ENCODE results near the gene ANKS6.
A peak's percentile ranks its signal among the peaks of the same experiment; 100 is the strongest.

The ANKS6 gene

GRCh38 chr9:98815391-98815951 lies 19.1 kb upstream of the ANKS6 start:
- DNase-seq, result no peak

DNA sequence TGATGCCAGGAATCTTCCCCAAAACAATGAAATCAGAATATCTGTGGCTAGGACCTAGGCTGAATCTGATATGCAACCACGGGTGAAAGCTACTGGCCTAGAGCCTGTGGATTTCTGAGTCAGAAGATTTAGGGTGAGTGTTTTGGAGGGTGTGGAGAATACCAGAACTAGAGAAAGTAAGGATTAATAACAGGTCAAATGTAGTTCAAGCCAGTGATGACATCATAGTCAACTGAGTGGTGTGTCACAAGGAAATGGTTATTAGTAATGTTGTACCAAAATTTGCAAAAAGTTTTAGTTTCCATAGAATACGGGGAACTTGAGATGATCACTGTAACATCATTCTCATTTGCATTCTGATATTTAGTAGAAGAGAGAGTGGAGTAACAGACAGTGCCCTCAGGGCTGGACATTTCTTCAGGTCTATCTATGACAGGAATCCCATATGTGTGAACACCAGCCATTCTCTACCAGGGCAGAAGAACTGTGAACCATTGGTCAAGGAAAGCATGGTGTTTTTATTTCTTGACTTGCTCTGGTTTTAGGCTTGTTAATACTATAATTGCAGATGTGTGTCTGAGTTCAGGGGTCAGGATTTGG lies 14.8 kb upstream of the ANKS6 start:
- no peak for DNase-seq

DNA sequence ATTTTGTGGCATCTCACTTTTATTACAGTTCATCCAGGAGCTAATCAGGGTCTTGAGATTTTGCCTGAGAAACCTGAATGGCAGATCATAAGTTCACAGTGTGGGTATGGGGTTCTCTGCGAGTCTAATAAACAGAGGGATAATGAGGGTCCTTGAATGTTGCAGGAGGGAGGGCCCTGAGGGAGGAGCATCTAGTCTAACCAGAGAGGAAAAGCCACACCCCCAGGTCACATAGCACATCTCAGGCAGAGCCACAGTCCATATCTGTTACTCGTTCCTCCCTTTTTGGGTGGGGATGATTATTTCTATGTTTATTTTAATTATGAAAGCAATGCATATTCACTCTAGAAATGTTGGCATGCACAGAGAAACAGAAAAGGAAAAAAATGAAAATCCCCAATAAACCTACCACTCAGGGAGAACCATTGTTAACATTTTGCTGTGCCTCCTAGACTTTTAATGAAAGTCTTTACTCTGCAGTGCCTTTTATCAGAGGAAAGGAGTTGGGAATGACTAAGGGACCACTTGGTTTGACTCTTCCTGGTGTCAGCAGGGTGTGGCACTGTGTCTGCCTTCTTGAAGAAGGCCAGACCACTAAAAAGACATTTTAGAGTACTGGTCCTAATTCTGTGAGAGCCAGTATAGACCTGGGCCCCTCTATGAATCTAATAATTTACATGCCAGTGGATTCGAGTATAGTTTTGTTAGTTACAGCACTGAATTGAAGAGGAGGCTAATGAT lies 13.9 kb upstream of the ANKS6 start:
- DNase-seq, result no peak

DNA sequence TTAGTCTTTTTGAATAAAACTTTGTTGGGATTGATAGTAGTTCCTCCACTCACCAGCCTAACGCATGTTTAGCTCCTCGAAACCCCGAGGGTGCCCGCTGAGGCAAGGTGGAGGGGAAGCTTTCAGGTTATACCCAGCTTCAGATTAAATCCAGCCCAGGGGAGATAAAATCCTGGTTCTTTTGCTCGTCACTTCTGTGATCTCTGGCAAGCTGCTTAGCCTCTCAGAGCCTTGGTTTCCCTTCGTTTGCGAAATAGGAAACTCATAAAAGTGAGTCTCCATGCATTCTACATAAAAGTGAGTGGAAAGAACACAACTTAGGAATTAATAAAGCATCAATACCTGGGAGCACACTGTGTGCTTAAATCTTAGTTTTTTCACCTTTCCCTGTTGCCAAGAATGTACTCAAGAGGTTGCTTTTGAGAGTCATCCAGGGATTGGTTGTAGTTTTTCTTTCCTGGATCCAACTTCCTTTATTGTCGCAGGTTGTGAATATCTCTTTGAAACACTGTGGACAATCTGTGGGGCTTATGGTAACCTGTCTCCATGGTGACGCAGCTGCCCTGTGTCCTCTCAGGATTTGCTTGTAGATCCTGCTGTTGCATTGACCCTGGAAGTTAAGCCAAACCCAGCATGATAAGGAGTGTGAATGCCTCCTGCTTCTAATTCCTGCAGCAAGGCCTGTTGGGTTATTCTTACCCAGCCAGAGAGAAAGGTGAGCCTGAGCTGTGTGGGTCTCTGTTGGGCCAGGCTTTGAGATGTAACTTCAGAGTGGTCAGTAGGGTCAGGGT lies 13.2 kb upstream of the ANKS6 start:
- no peak for DNase-seq

GRCh38 chr9:98808875-98809274 lies 12.5 kb upstream of the ANKS6 start:
- no peak for DNase-seq

- DNase-seq, result peak in 1 of 56 donors; percentile 11
These were observed 12.1 kb upstream of the ANKS6 start for GRCh38 chr9:98808411-98808815.

- DNase-seq, result peak in 2 of 56 donors; percentile 25 to 46
These were observed 11.4 kb upstream of the ANKS6 start for GRCh38 chr9:98807814-98808195.

GRCh38 chr9:98807070-98807813 lies 10.9 kb upstream of the ANKS6 start, which contains the start of gene GALNT12:
Gene GALNT12 (plus strand): TSS chr9:98807670. CDS start chr9:98807699, 29 bp downstream.
- peak in 24 of 56 donors; percentile 13 to 70 (median 33) for DNase-seq

- DNase-seq, result no peak
These were observed 10.2 kb upstream of the ANKS6 start for GRCh38 chr9:98806394-98807035.

GRCh38 chr9:98805506-98806272 lies 9.3 kb upstream of the ANKS6 start:
- no peak for DNase-seq

DNA sequence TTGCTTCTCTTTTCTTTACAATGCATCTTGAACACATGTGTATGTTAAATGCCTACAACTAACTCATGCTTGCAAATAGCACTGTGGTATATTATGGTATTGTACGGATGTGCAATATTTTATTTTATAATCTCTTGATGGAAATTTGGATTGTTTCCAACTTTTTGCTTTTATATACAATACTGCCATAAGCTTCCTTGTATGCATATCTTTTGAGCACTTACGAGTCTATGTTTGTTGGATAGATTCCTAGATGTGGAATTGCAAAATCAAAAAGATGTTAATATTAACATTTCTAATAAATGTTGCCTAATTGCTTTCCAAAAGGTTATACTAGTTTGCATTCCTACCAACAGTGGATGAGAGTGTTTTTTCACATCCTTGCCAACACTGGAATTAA lies 7.7 kb upstream of the ANKS6 start:
- no peak for DNase-seq

DNA sequence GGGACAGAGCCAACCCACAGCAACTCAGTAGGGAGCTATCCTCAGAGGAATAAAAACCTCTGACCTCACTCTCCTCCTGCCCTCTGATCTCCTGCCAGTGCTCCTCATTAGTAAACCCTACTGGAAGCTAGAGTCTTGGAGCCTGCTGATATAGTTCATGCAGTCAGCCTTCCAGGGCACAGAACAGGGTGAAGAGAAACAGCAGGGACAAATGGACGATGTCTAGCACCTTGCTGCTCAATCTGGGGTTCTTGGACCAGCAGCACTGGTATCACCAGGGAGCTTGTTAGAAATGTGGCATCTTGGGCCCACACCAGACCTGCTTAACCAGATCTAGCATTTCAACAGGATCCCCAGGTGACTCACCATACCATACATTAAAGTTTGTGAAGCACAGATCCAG lies 5.6 kb upstream of the ANKS6 start:
- DNase-seq, result no peak

DNA sequence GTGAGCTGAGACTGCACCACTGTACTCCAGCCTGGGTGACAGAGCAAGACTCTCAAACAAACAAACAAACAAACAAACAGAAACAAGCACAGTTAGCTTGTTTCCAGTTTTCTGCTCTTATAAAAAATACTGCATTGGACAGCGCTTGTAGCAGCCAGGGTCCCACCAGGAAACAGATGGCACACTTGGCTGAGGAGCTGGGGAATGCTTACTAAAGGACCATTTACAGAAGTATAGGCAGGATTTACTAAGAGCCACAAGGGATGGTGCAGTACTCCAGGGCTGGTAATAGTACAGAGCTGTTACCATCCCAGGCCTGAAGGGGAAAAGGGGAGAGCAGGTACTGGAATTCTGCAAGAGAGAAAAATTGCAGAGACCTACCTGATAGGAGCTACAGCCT lies 5.2 kb upstream of the ANKS6 start:
- DNase-seq, result no peak

GRCh38 chr9:98798254-98798653 lies 1.9 kb upstream of the ANKS6 start:
- DNase-seq, result no peak

DNA sequence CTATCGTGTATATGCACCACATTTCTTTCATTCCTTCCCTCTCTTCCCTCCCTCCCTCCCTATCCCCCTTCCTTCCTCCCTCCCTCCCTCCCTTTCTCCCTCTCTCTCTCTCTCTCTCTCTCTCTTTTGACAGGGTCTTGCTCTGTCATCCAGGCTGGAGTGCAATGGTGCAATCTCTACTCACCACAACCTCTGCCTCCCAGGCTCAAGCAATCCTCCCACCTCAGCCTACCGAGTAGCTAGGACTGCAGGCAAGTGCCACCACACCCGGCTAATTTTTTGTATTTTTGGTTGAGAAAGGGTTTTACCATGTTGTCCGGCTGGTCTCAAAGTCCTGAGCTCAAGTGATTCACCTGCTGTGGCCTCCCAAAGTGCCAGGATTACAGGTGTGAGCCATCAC lies 1.1 kb upstream of the ANKS6 start:
- no peak for DNase-seq

DNA sequence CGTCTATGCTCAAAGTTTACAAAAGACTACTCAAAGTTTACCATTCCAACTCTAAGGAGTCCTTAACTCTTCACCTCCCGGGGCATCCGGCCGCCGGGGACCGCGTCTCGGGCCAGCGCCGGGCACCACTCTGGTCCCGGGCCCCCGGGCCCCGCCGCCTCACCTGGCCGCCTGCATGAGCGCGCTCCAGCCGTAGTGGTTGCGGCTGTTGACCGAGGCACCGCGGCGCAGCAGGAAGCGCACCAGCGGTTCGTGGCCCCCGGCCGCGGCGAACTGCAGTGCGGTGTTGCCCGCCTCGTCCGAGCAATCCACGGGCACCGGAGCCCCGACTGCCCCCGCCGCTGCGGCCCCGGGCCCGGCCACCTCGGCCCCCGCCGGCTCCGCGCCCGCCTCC lies 388 bp downstream of the ANKS6 start:
- DNase-seq, result peak in 6 of 56 donors; percentile 40 to 68 (median 44)

DNA sequence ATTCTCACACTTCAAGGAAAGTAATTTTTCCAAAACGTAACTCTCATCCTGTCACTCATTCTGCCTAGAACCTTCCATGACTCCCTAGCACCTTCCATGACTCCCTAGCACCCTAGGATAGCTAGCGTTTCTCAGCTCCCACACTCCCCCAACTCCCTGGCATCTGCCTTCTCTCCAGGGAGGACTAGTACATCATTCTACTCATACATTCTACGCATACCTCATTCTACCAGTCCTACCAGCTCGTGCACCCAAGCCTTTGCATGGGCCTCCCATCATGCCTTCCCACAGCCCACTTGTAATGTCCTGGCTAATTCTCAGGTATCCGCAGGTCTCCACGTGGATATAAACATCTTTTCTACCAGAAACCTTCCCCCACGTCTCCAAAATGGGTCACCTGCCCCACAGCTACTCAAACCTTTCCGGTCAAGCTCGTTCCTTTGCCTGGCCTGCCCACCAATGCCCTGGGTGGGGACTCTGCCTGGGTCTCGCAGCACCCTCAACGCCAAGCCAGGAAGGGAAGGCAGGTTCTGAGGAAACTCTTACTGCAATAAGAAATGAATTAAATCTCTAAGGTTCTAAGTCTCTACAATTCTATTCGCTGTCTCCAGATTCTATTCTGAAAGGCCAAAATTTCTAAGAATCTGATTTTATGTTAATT lies 930 bp downstream of the ANKS6 start:
- no peak for DNase-seq

- DNase-seq, result no peak
These were observed 1.6 kb downstream of the ANKS6 start for GRCh38 chr9:98794802-98795201.

GRCh38 chr9:98793031-98793430 lies 3.3 kb downstream of the ANKS6 start:
- no peak for DNase-seq
